ENCODE data around the gene KCNE2.

DNA sequence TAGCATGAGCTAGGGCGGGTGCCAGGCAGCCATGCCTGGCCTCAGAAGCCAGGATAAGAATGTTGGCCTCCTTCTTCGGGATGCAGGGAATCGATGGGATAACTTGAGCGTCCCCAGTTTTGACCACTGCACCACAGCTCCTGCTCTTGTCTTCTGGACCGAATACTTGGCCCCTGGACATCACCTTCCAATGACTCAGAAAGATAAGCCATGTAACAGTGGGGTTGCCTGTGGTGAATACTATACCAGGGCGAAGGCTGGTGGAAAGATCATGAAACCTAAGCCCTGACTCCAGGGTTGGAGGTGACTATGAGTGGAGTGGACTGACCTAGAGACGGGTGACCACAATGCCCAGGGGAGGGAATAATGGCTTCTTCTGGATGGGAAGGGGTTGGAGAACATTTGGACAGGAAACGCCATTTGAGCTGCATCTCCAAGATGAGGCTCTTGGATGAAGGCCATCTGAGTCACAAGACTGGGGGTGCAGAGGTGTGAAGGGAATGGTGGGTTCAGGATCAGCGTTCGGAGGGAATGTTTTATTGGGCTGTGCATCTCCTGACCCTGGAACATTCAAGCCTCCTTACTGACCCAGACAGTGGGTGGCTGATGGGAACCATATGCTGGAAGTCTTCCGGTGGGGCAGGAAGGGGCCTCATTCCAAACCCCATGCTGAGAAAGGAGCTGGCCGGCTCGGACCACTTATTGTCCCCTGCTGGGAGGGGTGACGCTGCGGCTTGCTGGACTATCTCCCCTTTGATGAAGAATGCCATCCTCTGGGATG lies 18.5 kb upstream of the KCNE2 start:
- TF ChIP-seq CTCF (IDR thresholded peaks at IDR 0.05) (no peak), ZFX (IDR thresholded peaks at IDR 0.05; ENCODE audit: borderline replicate concordance) (no peak)
